Left ventricle myocardium superior (tissue), 1 donor: Measurements from ENCODE around the gene RALGAPB. TPM values are rescaled to one million over a fixed set of nuclear protein-coding genes. Genes with fewer than 3 reads are reported as not detected.

Experiments used
- ATAC-seq: fragments of 200-7000 bp; cut with Tn5 transposase; one replicate; pipeline ENCODE4 v1.9.1; 2020; ENCODE audit warnings: mild to moderate bottlenecking, moderate library complexity
- DNase-seq: peaks from one replicate; pipeline ENCODE4 v3.0.0-alpha.2; 2020
- intact Hi-C: fragments of 100-400 bp; cut with micrococcal nuclease; formaldehyde crosslinking; loops from one replicate; pipeline ENCODE4 v1.11.0; 2022
- total RNA-seq: library from RNA; stranded (reverse); fragmentation: NEBNext Ultra II Directional; extraction: Animal tissue kit (Norgen Biotek cat#: 25700); gene quantifications from one replicate; pipeline ENCODE4 v1.2.1, GENCODE V29; 2021
- donor health status: DM: no; HTN: yes; CAD: no; lungs with severe emphysema.

The RALGAPB gene
- total RNA-seq, 1 donor from 2014 or later = 22.4 TPM

DNA sequence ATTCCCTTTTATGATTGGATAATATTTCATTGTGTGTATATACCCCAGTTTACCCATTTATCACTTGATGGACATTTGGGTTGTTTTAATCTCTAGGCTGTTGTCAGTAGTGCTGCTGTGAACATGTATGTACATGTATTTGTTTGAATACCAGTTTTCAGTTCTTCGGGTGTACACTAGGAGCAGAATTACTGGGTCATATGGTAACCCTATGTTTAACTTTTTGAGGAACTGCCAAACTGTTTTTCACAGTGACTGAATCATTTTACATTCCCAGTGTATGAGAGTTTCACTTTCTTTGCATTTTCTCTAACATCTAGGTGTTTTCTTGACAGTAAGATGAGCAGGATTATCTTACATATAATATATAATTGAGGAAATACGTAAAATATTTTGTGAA lies 63.7 kb downstream of the RALGAPB start:
- intact Hi-C loops = no loop called here
- DNase-seq (no peak), ATAC-seq (no peak)

DNA sequence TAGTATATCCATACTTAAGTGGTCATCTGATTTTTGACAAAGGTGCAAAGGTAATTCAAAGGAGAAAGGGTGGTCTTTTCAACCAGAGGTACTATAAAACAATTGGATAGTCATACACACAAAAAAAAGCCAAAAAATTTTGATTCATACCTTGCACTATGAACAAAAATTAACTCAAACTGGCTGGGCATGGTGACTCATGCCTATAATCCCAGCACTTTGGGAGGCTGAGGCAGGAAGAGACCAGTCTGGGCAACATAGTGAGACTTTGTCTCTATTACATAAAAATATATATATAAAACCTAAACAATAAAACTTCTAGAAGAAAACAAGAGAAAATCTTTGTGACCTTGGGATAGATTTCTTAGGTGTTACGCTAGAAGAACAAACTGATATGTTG lies 64.5 kb downstream of the RALGAPB start:
- DNase-seq (no peak), ATAC-seq (no peak)

DNA sequence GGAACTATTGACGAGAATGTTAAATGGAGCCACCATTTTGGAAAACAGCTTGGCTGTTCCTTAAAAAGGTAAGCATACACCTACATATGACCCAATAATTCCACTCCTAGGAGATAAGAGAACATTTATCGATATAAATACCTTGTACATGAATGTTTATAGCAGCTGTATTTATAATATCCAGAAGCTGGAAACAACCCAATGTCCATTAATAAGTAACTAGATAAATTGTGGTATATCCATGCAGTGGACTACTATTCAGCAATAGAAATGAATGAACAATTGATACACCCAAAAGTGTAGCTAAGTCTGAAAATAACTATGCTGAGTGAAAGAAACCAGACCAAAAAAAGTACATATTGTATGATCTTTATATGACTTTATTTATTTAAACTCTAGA lies 66.1 kb downstream of the RALGAPB start:
- ATAC-seq = no peak
- DNase-seq = no peak
- intact Hi-C loops = no loop called here

More for the DNA sequence above, 64.5 kb downstream of the RALGAPB start:
- intact Hi-C loops = no loop called here

DNA sequence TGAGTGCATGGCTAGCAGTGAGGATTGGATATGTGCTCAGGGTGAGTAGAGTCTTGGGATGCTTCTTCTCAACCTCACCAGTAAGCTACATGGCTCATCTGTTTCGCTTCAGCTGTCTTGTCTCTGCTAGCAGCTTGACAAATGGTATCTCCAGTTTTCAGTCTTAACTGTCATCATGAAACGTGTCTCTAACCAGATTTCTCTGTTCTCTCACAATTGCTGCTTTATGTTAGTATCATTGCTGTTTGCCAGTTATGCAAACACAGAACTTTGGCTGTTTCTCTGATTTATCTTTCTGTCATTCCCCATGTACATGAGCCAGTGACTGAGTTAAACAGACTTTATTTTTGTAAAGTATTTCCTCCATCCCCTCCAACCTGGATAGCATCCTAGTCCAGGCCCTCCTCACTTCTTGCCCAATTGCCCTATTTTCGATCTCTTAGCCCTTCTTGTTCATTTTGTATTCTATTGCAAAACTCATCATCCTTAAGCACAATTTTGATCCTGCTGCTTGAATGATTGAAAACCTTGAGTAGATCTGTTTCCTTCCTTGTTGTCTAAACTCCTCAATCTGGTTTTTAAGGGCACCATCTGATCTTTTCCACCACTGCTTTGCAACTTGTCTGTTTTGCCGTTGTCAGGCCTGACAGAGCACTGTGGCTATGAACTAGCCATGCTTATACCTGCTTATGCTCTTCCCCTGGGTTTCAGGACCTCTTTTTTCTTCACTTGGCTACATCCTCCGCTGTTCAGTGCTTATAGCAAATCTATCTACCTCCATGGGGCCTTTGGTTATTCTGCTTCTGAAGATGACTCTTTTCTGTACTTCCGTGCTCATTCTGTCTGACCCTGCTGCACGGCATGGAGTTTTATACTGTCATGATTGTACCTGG lies 70.6 kb downstream of the RALGAPB start:
- no peak for DNase-seq
- no peak for ATAC-seq
- intact Hi-C loops = no loop called here

DNA sequence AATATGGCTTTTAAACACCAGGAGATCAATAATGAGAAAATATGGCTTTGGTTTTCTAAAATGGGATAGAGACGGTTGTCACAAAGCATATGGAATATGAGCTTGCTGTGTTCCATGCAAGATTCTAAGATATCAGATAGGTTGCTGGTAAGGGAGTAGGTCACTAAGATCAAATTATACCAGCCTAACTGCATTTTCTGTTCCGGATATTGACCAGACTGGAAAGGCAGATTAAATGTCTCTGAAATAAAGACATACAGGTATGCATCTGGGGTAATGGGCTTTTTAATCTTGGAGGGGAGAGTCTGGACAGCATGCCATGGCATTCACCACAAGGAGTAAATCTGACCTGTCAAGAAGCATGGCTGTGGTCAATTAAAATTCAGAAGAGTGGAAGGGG lies 73.1 kb downstream of the RALGAPB start:
- intact Hi-C loops = no loop called here
- no peak for ATAC-seq
- no peak for DNase-seq

DNA sequence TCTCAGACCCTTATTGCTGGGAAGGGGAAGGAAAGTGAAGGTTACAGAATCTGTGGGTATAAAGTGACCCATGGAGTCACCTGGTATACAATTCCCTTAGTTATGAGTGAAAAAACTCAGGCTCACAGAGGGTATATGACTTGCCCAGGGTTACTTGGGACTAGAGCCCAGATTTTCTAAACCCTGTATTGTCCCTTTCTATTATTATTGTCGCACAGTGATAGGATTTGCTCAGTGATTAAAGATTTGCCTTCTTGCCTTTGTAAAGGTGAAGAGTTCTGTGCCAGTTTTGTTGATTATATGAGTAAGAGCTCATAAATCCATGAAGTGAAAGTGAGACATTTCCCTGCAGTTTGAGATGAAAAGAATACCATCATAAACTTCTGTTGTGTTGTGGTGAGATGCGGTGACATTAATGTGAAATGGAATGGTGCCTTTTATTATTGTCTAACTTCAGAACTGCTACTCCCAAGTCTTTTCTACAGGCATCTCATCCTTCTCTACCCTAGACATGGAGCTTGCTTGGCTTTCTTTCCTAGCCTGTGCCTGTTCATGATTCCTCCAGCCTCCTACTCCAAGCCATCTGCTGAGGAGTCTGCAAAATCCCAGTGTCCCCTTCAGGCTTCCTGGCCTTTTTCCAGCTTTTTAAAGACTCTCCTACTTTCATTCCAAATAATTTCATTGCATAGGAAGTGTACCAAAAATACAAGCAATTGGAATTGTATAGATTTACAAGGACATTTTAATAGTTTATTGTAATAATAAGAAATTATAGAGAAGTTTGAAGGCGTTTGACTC lies 74.8 kb downstream of the RALGAPB start:
- no peak for DNase-seq
- intact Hi-C loops = no loop called here
- no peak for ATAC-seq

DNA sequence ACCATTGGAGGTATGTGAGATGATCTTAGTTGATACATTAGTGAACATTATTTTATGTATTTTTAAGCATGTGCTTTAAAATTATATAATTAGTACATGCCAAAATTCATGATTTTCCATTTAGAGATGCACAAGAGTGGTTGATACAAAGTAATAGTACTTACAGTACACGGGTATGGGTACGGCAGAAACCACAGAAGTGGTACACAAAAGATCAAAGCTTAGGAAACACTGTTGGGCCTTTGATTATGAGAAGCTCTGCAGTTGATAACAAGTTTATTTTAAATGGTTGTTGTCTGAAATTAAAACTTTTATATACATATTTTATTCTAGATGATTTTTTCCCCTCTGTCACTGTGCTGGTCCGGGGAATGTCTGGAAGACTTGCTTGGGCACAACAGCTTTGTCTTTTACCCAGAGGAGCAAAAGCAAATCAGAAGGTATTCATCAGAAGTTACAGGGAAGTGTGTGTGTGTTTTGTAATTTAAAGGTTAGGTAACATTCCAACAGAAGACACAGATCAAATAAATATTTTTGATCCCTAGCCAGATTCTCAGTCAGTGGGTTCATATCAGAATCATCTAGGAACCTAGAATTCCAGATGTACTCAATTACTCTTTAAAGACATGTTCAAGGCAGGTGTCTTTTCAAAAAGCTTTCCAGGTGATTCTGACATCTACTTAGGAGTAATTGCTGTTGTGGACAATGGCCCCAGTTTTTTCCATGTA lies 75.9 kb downstream of the RALGAPB start:
- intact Hi-C loops = no loop called here
- DNase-seq (no peak), ATAC-seq (no peak)

DNA sequence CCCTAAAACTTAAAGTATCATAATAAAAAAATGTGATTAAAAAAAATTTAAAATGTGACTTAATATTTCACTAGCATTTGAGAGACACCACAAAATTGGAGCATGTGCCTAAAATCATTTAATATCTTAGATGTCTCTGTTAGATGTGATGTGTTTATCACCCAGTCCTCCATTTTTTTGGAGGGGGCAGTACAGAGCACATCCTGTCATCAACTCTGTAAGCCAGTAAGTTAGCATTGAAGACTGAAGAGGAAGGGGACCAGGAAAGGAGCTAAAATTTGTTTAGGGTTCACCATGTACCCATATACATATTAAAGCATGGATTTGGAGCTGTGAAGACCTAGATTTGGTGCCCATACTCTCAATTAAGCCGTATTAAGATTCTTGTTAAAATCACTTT lies 77.6 kb downstream of the RALGAPB start:
- intact Hi-C loops = no loop called here
- ATAC-seq (no peak), DNase-seq (no peak)

DNA sequence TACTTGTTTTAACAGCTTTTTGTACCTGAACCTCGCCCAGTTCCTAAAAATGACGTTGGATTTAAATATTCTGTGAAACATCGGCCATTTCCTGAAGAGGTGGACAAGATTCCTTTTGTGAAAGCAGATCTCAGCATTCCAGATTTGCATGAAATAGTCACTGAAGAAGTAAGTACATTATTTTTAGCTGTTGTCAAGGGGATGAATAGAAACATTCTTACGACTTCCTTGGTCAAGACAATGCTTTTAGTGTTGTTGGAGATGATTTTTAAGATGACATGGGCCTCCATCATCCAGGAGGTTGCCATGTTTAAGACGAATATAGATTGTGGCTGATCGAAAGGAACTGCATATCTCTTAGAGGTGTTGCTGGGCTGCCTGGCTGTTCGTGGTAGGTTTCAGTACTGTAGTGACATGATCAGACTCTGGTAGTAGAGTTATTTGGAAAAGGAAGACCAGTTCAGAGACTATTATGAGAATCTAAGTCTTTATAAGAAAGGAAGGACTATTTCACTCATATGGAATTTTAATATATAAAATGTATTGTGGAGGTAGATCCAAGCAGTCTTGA lies 78.5 kb downstream of the RALGAPB start:
- intact Hi-C loops = no loop called here
- DNase-seq (no peak), ATAC-seq (no peak)

DNA sequence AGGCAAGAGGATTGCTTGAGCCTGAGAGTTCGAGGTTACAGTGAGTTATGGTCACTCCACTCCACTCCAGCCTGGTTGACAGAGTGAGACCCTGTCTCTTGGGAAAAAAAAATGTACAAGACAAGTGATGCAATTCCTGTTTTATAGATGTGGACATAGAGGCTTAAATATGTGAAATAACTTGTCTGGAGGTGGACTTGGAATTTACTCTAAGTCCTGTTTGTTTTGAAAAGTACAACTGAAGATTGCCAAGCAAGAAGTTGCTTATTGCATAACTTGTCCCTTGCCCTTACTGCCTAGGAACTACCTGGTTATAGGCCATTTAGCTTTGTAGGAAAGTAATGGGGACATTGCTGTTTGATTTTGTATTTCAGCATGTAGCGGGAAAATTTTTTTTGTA lies 82.3 kb downstream of the RALGAPB start:
- ATAC-seq (no peak), DNase-seq (no peak)
- intact Hi-C loops = no loop called here

DNA sequence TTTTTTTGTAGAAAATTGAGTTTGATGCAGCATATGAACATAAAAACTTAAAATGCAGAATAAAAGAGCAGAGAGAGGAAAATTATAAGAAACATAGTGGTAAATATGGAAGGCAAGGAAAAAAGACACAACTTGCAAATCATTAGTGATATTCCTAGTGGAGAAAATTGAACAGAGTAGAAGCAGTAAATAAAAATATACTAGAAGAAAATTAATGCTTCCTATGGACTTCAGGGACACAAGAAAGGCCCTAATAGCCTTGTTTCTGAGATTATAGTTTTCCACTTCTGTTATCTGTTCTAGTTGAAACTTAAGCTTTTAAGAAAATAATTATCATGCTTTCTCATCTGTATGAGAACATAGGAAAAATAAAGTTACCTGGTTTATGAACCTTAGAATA lies 82.8 kb downstream of the RALGAPB start:
- intact Hi-C loops = no loop called here
- DNase-seq = no peak
- ATAC-seq = no peak

DNA sequence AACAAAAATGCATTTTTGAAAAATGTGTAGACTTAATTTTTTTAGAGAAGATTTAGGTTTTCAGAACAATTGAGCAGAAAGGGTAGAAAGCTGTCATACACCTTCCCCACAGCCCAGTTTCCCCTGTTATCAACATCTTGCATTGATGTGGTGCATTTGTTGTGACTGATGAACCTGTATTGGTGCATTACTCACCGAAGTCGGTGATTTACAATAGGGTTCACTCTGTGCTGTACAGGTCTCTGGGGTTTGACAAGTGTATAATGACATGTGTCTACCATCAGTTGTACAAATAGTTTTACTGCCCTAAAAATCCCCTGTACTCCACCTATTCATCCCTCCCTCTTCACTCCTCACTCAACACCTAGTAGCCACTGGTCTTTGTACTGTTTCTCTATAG lies 84.5 kb downstream of the RALGAPB start:
- no peak for ATAC-seq
- intact Hi-C loops = no loop called here
- DNase-seq = no peak

DNA sequence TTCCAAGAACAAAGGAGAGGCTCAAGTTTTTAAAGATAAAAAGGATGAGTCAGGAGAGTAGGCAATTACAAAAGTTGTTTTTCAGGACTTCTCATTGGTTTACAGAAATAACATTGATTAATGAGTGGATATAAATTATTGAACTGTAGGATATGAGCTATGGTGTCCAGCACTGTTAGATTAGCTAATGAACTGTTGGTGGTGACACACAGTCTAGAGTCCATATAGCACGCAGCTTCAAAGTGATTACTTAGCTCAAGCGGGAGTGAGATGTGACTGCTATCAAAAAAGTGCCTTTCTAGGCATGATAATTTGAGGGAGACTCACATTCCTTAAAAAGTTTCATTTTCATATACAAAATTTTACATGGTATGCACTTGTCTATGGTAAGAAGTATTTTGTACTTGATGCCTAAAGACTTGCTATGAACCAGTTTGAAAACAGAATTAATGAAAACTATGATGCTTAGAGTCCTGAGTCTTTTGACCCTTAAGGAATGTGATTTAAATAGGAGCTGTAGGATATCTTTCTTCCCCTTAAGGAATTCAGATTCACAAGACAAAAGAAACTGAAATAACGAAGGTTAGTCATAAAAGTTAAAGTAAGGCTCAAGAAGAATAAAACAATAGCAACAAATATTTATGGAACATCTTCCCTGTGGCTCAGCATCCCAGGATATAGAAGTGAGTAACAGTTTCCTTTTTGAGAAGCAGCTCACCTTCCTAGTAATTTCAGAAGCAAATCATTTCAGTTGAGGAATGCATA lies 86.1 kb downstream of the RALGAPB start:
- no peak for DNase-seq
- intact Hi-C loops = no loop called here
- no peak for ATAC-seq

DNA sequence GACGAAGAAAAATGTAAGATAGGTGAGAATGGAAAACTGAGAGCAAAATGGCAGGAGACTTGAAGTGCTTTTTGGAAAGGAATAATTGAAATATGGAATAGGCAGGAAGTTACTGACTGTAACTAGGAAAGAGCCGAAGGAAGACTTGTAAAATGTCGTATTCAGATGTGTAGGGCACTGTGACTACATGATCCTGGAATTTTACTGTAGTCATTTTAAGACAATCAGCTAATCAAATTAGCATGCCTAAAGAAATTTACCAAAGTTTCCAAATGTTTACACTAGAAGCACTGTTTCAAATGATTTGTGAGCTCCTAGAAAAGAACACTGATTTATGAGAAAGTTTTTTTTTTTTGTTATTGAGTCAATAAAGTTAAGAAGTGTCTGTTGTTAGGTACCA lies 87.1 kb downstream of the RALGAPB start:
- intact Hi-C loops = no loop called here
- no peak for DNase-seq
- no peak for ATAC-seq

DNA sequence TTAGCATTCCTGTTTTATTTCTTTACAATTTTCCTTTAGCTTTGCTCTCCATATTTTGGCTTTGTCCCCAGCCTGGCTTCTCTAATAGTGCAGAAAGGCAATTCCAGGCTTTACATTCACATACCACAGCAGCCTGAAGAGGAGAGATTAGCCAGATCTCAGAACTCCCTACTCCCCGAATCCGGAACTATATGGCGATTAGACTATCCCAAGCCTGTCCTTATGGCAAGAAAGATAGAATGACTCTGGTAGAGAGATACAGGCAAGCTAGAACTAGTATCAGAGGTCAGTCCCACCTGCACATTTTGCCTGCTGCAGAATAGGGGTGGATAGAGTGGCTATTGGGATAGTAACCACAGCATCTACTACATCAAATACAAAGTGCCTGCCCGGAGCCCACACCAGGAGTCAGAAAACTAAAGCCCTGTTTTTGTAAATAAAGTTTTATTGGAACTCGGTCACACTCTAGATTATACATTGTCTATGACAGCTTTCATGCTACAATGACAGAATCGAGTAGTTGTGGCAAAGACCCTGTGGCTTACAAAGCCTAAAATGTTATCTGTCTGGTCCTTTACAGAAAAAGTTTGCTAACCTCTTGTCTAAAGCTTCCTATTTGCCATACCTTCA lies 91.3 kb downstream of the RALGAPB start:
- DNase-seq (no peak), ATAC-seq (no peak)
- intact Hi-C loops = no loop called here

DNA sequence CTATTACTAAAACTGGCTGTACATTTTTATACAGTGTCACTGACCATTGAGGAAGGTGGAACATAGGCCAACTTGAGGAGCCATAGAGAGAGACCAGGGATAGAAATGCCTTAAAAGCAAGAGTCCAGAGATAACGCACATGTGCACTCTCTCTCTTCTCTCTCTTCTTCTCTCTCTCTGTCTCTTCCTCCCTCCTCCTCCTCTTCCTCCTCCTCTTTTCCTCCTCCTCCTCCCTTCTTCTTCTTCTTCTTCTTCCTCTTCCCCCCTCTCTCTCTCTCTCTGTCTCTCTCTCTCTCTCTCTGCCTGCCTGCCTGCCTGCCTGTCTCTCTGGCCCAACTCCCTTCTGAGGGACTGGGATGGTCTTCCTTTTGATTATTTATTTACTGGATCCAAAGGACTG lies 92.0 kb downstream of the RALGAPB start:
- ATAC-seq = no peak
- intact Hi-C loops = no loop called here
- no peak for DNase-seq

DNA sequence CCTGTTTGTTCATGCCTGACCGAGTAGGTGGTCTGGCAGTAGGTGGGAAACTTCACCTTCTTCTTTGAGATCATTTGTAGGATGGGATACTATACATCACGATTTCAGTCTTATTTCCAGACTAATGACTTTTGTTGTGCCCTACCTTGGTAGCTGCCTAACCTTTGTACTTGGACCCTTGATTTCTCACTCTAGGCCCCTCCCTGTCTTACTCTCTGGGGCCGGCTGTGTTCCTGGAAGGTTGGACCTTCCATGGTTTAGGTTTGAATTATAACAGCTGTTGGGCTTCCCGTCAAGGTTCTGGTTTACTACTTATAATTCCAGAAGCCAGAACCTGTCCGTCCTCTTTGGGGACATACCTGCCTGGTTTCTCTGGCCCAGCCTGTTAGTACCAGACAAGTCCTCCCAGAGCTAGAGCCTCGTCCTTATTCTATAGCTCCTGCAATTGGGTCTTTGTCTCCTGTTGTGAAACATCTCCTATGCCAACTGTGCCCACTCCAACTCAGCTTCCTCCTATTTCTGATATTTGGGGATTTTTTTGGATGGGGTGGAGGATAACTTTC lies 93.5 kb downstream of the RALGAPB start:
- ATAC-seq = no peak
- DNase-seq = no peak
- intact Hi-C loops = no loop called here
